Stimulated activated CD4-positive, alpha-beta T cell treated with anti-CD3 and anti-CD28 coated beads, Interleukin-2, amount 100 ng/mL, for 4 hours (primary cell): ENCODE measurements around the gene SC5D.

Experiments used
- DNase-seq: peaks from one replicate; pipeline ENCODE4 v3.0.0-alpha.2; 2020; ENCODE audit warnings: low read depth

SC5D gene

GRCh38 chr11:121293288-121293594 is 670 bp downstream of the SC5D start:
- no peak for DNase-seq

GRCh38 chr11:121295246-121296029 is 2.9 kb downstream of the SC5D start:
- no peak for DNase-seq

- no peak for DNase-seq
Measured at GRCh38 chr11:121297872-121298271, 5.3 kb downstream of the SC5D start.

GRCh38 chr11:121298774-121299173 is 6.2 kb downstream of the SC5D start:
- DNase-seq = no peak

GRCh38 chr11:121299417-121299816 is 6.8 kb downstream of the SC5D start:
- DNase-seq = no peak

GRCh38 chr11:121300313-121300971 is 7.9 kb downstream of the SC5D start:
- no peak for DNase-seq

- DNase-seq = no peak
Measured at GRCh38 chr11:121300972-121301699, 8.6 kb downstream of the SC5D start.

GRCh38 chr11:121304759-121305158 is 12.2 kb downstream of the SC5D start:
- no peak for DNase-seq

GRCh38 chr11:121308816-121309215 is 16.2 kb downstream of the SC5D start:
- no peak for DNase-seq

GRCh38 chr11:121309688-121310087 is 17.1 kb downstream of the SC5D start:
- no peak for DNase-seq

- DNase-seq = no peak
Measured at GRCh38 chr11:121310908-121311307, 18.3 kb downstream of the SC5D start.

- no peak for DNase-seq
Measured at GRCh38 chr11:121311373-121311772, 18.8 kb downstream of the SC5D start.

GRCh38 chr11:121312483-121312882 is 19.9 kb downstream of the SC5D start:
- no peak for DNase-seq

GRCh38 chr11:121318848-121319834 is 26.6 kb downstream of the SC5D start:
- peak; percentile 12 for DNase-seq

GRCh38 chr11:121321614-121322243 is 29.2 kb downstream of the SC5D start:
- DNase-seq = no peak

- DNase-seq = no peak
Measured at GRCh38 chr11:121323046-121323607, 30.6 kb downstream of the SC5D start.

- DNase-seq = no peak
Measured at GRCh38 chr11:121326230-121326629, 33.7 kb downstream of the SC5D start.

- no peak for DNase-seq
Measured at GRCh38 chr11:121327553-121327952, 35.0 kb downstream of the SC5D start.

- DNase-seq = peak; percentile 8
Measured at GRCh38 chr11:121328176-121328966, 35.8 kb downstream of the SC5D start.

- DNase-seq = no peak
Measured at GRCh38 chr11:121328967-121329679, 36.6 kb downstream of the SC5D start.
